ENCODE data around the gene KCNT2. TPM values are rescaled to one million over a fixed set of nuclear protein-coding genes. Genes with fewer than 3 reads are reported as not detected.

Gene KCNT2
- total RNA-seq, 1 experiment from 2014 or later, result 9.1 TPM

GRCh38 chr1:196513821-196514220 lies 94.4 kb downstream of the KCNT2 start:
- Histone ChIP-seq H3K79me2 (ENCODE audit: insufficient read depth, low read length) (0 out of 2 replicates have a peak, but pooled peaks cover 2% of the 10 kb centered on the region), H3K23ac (ENCODE audit: insufficient read length, low read depth, low read length) (no peak overlapping the region), H3K9me3 (ENCODE audit: control insufficient read depth, low read depth, low read length) (no peaks in the 10 kb centered on the region), H4K5ac (ENCODE audit: insufficient read length, low read depth, low read length) (no peak overlapping the region), H2BK15ac (ENCODE audit: low read depth, low read length) (no peak overlapping the region), H2BK20ac (ENCODE audit: low read depth, low read length, poor library complexity, severe bottlenecking) (no peak overlapping the region), H3K27me3 (ENCODE audit: insufficient read depth, low read length) (no peaks in the 10 kb centered on the region), H4K20me1 (ENCODE audit: control insufficient read depth, insufficient read depth, insufficient read length) (no peaks in the 10 kb centered on the region), H3K14ac (ENCODE audit: insufficient read depth, low read length) (no peak overlapping the region), H3K4me1 (ENCODE audit: insufficient read depth, low read length) (no peaks in the 10 kb centered on the region), H3K56ac (ENCODE audit: insufficient read length, low read depth, low read length) (no peak overlapping the region), H3K23me2 (ENCODE audit: insufficient read length, low read depth, low read length, poor library complexity, severe bottlenecking) (peaks cover 3% of the 10 kb centered on the region), H2BK5ac (ENCODE audit: insufficient read length, low read length) (no peak overlapping the region), H2AFZ (ENCODE audit: low read length) (no peak overlapping the region), H2BK120ac (ENCODE audit: low read depth, low read length, poor library complexity, severe bottlenecking) (no peak overlapping the region), H4K91ac (ENCODE audit: insufficient read length, low read depth, low read length) (no peak overlapping the region), H3K27ac (ENCODE audit: insufficient read length, low read depth, low read length) (no peak overlapping the region), H2AK5ac (ENCODE audit: insufficient read length, low read length) (no peak overlapping the region), H3K9ac (ENCODE audit: extremely low read depth, insufficient read length, low read length) (no peak overlapping the region), H3K4ac (ENCODE audit: low read depth, low read length) (no peak overlapping the region), H4K8ac (replicated peaks; ENCODE audit: insufficient read length, low read depth, low read length) (no peak overlapping the region), H3T11ph (ENCODE audit: low read length) (no peak overlapping the region), H3K4me2 (ENCODE audit: insufficient read depth, insufficient read length, low read length) (no peak overlapping the region), H3K18ac (ENCODE audit: insufficient read length, low read depth, low read length) (no peak overlapping the region), H3K79me1 (ENCODE audit: insufficient read depth, low read depth, low read length, poor library complexity, severe bottlenecking) (peaks cover 8% of the 10 kb centered on the region), H2BK12ac (ENCODE audit: insufficient read length, low read depth, low read length) (no peak overlapping the region)
- H3K27me3 Mint-ChIP-seq (ENCODE audit: low read depth), result no peaks in the 10 kb centered on the region
- H3K36me3 Mint-ChIP-seq (ENCODE audit: insufficient read depth in 1 of 3, low read depth in 3 of 3), result peaks cover under 1 to 2% (median under 1%) of the 10 kb centered on the region in 3 experiments; a peak in 4 of 7 replicates
- peaks cover 2 to 3% of the 10 kb centered on the region in 2 experiments; a peak in 2 of 5 replicates for H3K9me3 Mint-ChIP-seq
- no peak for DNase-seq
- H3K4me1 Mint-ChIP-seq, result peaks cover 9% of the 10 kb centered on the region in 2 experiments; a peak in 3 of 4 replicates
- no CpG with 5 or more reads among the region's 2 CpGs for WGBS (ENCODE audit: extremely low coverage, insufficient read length, low lambda C conversion rate)
- no peak overlapping the region for H3K4me3 Mint-ChIP-seq
- TF ChIP-seq, protein P1, sequence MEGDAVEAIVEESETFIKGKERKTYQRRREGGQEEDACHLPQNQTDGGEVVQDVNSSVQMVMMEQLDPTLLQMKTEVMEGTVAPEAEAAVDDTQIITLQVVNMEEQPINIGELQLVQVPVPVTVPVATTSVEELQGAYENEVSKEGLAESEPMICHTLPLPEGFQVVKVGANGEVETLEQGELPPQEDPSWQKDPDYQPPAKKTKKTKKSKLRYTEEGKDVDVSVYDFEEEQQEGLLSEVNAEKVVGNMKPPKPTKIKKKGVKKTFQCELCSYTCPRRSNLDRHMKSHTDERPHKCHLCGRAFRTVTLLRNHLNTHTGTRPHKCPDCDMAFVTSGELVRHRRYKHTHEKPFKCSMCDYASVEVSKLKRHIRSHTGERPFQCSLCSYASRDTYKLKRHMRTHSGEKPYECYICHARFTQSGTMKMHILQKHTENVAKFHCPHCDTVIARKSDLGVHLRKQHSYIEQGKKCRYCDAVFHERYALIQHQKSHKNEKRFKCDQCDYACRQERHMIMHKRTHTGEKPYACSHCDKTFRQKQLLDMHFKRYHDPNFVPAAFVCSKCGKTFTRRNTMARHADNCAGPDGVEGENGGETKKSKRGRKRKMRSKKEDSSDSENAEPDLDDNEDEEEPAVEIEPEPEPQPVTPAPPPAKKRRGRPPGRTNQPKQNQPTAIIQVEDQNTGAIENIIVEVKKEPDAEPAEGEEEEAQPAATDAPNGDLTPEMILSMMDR (conservative IDR thresholded peaks at IDR 0.05), result no peak
- no peak overlapping the region for H3K27ac Mint-ChIP-seq

Measured in H9 (cell line).